GM12878 (cell line): ENCODE results near the gene ZNF160. TPM values are rescaled to one million over a fixed set of nuclear protein-coding genes. Genes with fewer than 3 reads are reported as not detected.

Experiments
- EGR1 ChIP-seq, 2 experiments: IDR thresholded peaks; 1 replicate in 1 of 2; 2 replicates in 1 of 2; pipeline ENCODE4 v1.6.1; 2011 to 2012; ENCODE audit warnings: low read depth in 2 of 2, low read length in 2 of 2, borderline replicate concordance in 1 of 2, mild to moderate bottlenecking in 1 of 2, moderate library complexity in 1 of 2
- IRF4 ChIP-seq: IDR thresholded peaks from 2 replicates; pipeline ENCODE4 v1.6.1; 2011; ENCODE audit warnings: low read depth, low read length
- NR2C1 ChIP-seq: fragments of 450-650 bp; IDR thresholded peaks from 2 replicates; pipeline ENCODE4 v1.6.1; 2017; ENCODE audit warnings: antibody characterized with exemption, mild to moderate bottlenecking, moderate library complexity
- PAX5 ChIP-seq: IDR thresholded peaks from 2 replicates; pipeline ENCODE4 v1.6.1; 2011; ENCODE audit warnings: low read depth, low read length, borderline replicate concordance
- SUPT20H ChIP-seq: IDR thresholded peaks from 2 replicates; pipeline ENCODE4 v1.6.1; 2011; ENCODE audit warnings: low read depth, mild to moderate bottlenecking, low read length, moderate library complexity, borderline replicate concordance; ENCODE audit not compliant: control insufficient read depth
- TCF3 ChIP-seq: IDR thresholded peaks from 2 replicates; pipeline ENCODE4 v1.6.1; 2012; ENCODE audit warnings: low read depth, mild to moderate bottlenecking, low read length, borderline replicate concordance; ENCODE audit not compliant: insufficient read depth
- ZBED1 ChIP-seq: IDR thresholded peaks from 2 replicates; pipeline ENCODE4 v1.6.1; 2016; ENCODE audit warnings: borderline replicate concordance
- polyA plus RNA-seq, 11 experiments: library from polyadenylated mRNA; depleted of rRNA in 4 of 11; unstranded in 6 of 11; stranded (reverse) in 5 of 11; fragments of >200 nt; fragmentation: Nextera tagmentation in 4 of 11; fragmentation: Illumina TruSeq in 1 of 11; extraction: Ambion mirVana in 4 of 11; extraction: Trizol in 1 of 11; gene quantifications; 1 replicate in 1 of 11; 2 replicates in 10 of 11; pipeline versions ENCODE4 v1.2.1 to v1.2.3, GENCODE V29; 2011 to 2016; ENCODE audit warnings: inconsistent platforms in 2 of 11, missing spikeins in 2 of 11, low read depth in 1 of 11
- total RNA-seq, 4 experiments: library from RNA; depleted of rRNA in 3 of 4; stranded (reverse); fragments of >200 nt in 3 of 4; fragmentation: Illumina TruSeq in 1 of 4; extraction: Trizol in 1 of 4; gene quantifications; 2 replicates each; pipeline versions ENCODE4 v1.2.1 to v1.2.3, GENCODE V29; 2013 to 2021
- TF ChIP-seq, protein P1 (sequence below): fragments of 450-650 bp; IDR thresholded peaks from 2 replicates; pipeline ENCODE4 v1.6.1; 2016; ENCODE audit warnings: mild to moderate bottlenecking, moderate library complexity, borderline replicate concordance
- TF ChIP-seq, protein P2 (sequence below): fragments of 450-650 bp; IDR thresholded peaks from 2 replicates; pipeline ENCODE4 v1.6.1; 2018; ENCODE audit warnings: mild to moderate bottlenecking, low read depth, moderate library complexity; ENCODE audit not compliant: partially characterized antibody
- TF ChIP-seq, protein P3 (sequence below): fragments of 450-650 bp; IDR thresholded peaks from 2 replicates; pipeline ENCODE4 v1.6.1; 2016; ENCODE audit warnings: mild to moderate bottlenecking
- TF ChIP-seq, protein P4 (sequence below): fragments of 450-650 bp; formaldehyde crosslinking; IDR thresholded peaks from 2 replicates; pipeline ENCODE4 v1.4.0; 2022; ENCODE audit warnings: mild to moderate bottlenecking, moderate library complexity

The ZNF160 gene
- total and polyA plus RNA-seq, 10 of the 15 experiments (the other 5 are each of a cell fraction or from before 2014, with no cell fraction given), result 2.8 to 18.6 (median 12.1) TPM

DNA sequence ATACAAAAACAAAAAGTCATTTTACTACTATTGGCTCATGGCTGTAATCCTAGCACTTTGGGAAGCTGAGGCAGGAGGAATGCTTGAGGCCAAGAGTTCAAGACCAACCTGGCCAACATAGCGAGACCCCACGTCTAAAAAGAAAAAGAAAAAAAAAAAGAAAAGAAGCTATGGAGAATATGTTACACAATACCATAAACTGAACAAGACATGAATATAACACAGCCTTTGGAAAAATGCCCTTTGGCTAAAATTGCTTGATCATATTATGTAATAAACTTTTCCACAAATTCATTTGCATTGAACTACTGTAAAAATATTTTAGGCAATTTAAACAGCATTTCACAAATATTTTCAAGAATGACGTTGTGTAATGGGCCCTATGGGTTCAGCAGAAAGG is 33.2 kb upstream of the ZNF160 start (continued):
- TF ChIP-seq, protein P1, sequence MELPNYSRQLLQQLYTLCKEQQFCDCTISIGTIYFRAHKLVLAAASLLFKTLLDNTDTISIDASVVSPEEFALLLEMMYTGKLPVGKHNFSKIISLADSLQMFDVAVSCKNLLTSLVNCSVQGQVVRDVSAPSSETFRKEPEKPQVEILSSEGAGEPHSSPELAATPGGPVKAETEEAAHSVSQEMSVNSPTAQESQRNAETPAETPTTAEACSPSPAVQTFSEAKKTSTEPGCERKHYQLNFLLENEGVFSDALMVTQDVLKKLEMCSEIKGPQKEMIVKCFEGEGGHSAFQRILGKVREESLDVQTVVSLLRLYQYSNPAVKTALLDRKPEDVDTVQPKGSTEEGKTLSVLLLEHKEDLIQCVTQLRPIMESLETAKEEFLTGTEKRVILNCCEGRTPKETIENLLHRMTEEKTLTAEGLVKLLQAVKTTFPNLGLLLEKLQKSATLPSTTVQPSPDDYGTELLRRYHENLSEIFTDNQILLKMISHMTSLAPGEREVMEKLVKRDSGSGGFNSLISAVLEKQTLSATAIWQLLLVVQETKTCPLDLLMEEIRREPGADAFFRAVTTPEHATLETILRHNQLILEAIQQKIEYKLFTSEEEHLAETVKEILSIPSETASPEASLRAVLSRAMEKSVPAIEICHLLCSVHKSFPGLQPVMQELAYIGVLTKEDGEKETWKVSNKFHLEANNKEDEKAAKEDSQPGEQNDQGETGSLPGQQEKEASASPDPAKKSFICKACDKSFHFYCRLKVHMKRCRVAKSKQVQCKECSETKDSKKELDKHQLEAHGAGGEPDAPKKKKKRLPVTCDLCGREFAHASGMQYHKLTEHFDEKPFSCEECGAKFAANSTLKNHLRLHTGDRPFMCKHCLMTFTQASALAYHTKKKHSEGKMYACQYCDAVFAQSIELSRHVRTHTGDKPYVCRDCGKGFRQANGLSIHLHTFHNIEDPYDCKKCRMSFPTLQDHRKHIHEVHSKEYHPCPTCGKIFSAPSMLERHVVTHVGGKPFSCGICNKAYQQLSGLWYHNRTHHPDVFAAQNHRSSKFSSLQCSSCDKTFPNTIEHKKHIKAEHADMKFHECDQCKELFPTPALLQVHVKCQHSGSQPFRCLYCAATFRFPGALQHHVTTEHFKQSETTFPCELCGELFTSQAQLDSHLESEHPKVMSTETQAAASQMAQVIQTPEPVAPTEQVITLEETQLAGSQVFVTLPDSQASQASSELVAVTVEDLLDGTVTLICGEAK, result no peak
- TF ChIP-seq, protein P2, sequence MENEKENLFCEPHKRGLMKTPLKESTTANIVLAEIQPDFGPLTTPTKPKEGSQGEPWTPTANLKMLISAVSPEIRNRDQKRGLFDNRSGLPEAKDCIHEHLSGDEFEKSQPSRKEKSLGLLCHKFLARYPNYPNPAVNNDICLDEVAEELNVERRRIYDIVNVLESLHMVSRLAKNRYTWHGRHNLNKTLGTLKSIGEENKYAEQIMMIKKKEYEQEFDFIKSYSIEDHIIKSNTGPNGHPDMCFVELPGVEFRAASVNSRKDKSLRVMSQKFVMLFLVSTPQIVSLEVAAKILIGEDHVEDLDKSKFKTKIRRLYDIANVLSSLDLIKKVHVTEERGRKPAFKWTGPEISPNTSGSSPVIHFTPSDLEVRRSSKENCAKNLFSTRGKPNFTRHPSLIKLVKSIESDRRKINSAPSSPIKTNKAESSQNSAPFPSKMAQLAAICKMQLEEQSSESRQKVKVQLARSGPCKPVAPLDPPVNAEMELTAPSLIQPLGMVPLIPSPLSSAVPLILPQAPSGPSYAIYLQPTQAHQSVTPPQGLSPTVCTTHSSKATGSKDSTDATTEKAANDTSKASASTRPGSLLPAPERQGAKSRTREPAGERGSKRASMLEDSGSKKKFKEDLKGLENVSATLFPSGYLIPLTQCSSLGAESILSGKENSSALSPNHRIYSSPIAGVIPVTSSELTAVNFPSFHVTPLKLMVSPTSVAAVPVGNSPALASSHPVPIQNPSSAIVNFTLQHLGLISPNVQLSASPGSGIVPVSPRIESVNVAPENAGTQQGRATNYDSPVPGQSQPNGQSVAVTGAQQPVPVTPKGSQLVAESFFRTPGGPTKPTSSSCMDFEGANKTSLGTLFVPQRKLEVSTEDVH, result no peak
- TF ChIP-seq SUPT20H (no peak), PAX5 (no peak), TCF3 (no peak), IRF4 (no peak), EGR1 (IDR thresholded peaks at IDR 0.05; ENCODE audit: borderline replicate concordance in 1 of 2, low read depth in 2 of 2, low read length in 2 of 2) (no peak), ZBED1 (no peak), NR2C1 (no peak)
- TF ChIP-seq, protein P3, sequence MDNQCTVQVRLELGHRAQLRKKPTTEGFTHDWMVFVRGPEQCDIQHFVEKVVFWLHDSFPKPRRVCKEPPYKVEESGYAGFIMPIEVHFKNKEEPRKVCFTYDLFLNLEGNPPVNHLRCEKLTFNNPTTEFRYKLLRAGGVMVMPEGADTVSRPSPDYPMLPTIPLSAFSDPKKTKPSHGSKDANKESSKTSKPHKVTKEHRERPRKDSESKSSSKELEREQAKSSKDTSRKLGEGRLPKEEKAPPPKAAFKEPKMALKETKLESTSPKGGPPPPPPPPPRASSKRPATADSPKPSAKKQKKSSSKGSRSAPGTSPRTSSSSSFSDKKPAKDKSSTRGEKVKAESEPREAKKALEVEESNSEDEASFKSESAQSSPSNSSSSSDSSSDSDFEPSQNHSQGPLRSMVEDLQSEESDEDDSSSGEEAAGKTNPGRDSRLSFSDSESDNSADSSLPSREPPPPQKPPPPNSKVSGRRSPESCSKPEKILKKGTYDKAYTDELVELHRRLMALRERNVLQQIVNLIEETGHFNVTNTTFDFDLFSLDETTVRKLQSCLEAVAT, result no peak
- TF ChIP-seq, protein P4, sequence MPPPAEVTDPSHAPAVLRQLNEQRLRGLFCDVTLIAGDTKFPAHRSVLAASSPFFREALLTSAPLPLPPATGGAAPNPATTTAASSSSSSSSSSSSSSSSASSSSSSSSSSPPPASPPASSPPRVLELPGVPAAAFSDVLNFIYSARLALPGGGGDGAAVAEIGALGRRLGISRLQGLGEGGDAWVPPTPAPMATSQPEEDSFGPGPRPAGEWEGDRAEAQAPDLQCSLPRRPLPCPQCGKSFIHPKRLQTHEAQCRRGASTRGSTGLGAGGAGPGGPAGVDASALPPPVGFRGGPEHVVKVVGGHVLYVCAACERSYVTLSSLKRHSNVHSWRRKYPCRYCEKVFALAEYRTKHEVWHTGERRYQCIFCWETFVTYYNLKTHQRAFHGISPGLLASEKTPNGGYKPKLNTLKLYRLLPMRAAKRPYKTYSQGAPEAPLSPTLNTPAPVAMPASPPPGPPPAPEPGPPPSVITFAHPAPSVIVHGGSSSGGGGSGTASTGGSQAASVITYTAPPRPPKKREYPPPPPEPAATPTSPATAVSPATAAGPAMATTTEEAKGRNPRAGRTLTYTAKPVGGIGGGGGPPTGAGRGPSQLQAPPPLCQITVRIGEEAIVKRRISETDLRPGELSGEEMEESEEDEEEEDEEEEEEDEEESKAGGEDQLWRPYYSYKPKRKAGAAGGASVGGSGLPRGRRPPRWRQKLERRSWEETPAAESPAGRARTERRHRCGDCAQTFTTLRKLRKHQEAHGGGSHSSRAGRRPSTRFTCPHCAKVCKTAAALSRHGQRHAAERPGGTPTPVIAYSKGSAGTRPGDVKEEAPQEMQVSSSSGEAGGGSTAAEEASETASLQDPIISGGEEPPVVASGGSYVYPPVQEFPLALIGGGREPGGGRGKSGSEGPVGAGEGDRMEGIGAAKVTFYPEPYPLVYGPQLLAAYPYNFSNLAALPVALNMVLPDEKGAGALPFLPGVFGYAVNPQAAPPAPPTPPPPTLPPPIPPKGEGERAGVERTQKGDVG (CRISPR knock-in tag), result no peak
